Body of pancreas (tissue), 4 donors: ENCODE results near the gene APOBEC3F.

Source experiments
- POLR2A ChIP-seq, 3 donors: fragments of 450-650 bp; IDR thresholded peaks; one replicate each; pipeline ENCODE4 v1.6.1; 2016; ENCODE audit warnings: antibody characterized with exemption in 3 of 3, mild to moderate bottlenecking in 2 of 3
- TF ChIP-seq, protein P1 (sequence below), 7 experiments: fragments of 450-650 bp in 4 of 7; fragments of 200-600 bp in 3 of 7; sonication (generic) in 3 of 7; IDR thresholded peaks; one replicate each; pipeline ENCODE4 v1.5.1; 2016 to 2019; ENCODE audit warnings: antibody characterized with exemption in 7 of 7

DNA sequence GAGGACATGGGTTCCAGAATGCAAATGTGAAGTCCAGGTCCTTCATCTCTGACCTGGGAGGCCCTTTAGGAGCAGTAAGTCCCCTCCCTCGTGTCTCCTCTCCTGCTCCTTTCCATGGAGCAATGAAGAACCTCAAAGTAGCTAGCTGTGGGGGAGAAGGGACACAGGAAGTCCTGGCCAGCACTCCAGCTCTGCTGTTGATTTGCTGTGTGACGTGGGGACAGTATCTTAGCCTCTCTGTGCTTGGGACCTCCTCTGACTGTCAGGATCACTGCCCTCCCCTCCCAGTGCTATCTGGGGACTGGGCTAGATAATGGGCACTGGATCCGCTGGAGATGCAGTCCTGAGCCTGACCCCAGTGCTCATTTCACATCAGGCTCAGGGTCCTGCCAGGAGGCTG is 55.3 kb downstream of the APOBEC3F start:
- TF ChIP-seq, protein P1, sequence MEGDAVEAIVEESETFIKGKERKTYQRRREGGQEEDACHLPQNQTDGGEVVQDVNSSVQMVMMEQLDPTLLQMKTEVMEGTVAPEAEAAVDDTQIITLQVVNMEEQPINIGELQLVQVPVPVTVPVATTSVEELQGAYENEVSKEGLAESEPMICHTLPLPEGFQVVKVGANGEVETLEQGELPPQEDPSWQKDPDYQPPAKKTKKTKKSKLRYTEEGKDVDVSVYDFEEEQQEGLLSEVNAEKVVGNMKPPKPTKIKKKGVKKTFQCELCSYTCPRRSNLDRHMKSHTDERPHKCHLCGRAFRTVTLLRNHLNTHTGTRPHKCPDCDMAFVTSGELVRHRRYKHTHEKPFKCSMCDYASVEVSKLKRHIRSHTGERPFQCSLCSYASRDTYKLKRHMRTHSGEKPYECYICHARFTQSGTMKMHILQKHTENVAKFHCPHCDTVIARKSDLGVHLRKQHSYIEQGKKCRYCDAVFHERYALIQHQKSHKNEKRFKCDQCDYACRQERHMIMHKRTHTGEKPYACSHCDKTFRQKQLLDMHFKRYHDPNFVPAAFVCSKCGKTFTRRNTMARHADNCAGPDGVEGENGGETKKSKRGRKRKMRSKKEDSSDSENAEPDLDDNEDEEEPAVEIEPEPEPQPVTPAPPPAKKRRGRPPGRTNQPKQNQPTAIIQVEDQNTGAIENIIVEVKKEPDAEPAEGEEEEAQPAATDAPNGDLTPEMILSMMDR (IDR thresholded peaks at IDR 0.05): no peak
- no peak for TF ChIP-seq POLR2A (IDR thresholded peaks at IDR 0.05)
